Raji (cell line): ENCODE data around the gene MARCHF9.

ENCODE experiments used
- POLR2A ChIP-seq: IDR thresholded peaks from 2 replicates; pipeline ENCODE4 v1.6.1; 2011; ENCODE audit warnings: low read depth, low read length, control low read depth; ENCODE audit not compliant: insufficient read depth

The MARCHF9 gene

GRCh38 chr12:57754411-57755193, at the start of gene MARCHF9:
TSS of gene MARCHF9 (plus strand) at chr12:57755103. CDS start at chr12:57755529, 426 bp downstream.
- TF ChIP-seq POLR2A: peak; percentile 75

GRCh38 chr12:57707250-57707649, 47.7 kb upstream of the MARCHF9 start:
- TF ChIP-seq POLR2A: no peak

GRCh38 chr12:57708296-57708695, 46.6 kb upstream of the MARCHF9 start:
- TF ChIP-seq POLR2A: no peak

GRCh38 chr12:57712701-57713100, 42.2 kb upstream of the MARCHF9 start:
- no peak for TF ChIP-seq POLR2A

GRCh38 chr12:57713209-57713608, 41.7 kb upstream of the MARCHF9 start:
- no peak for TF ChIP-seq POLR2A

- TF ChIP-seq POLR2A: no peak
These were observed 39.1 kb upstream of the MARCHF9 start for GRCh38 chr12:57715786-57716185.

- TF ChIP-seq POLR2A: no peak
These were observed 38.6 kb upstream of the MARCHF9 start for GRCh38 chr12:57716305-57716704.

- no peak for TF ChIP-seq POLR2A
These were observed 37.8 kb upstream of the MARCHF9 start for GRCh38 chr12:57717131-57717530.

- no peak for TF ChIP-seq POLR2A
These were observed 36.9 kb upstream of the MARCHF9 start for GRCh38 chr12:57717846-57718640.

GRCh38 chr12:57718641-57719528, 36.0 kb upstream of the MARCHF9 start:
- TF ChIP-seq POLR2A: no peak

- TF ChIP-seq POLR2A: no peak
These were observed 34.9 kb upstream of the MARCHF9 start for GRCh38 chr12:57719777-57720605.

- no peak for TF ChIP-seq POLR2A
These were observed 34.0 kb upstream of the MARCHF9 start for GRCh38 chr12:57720606-57721595.
